B cell (primary cell): ENCODE data around the gene FMN1.

ENCODE experiments used
- EZH2 ChIP-seq: IDR thresholded peaks from 2 replicates; pipeline ENCODE4 v1.6.1; 2012; ENCODE audit warnings: borderline replicate concordance, low read depth, mild to moderate bottlenecking, moderate library complexity, low read length; ENCODE audit not compliant: insufficient read depth, poor library complexity, severe bottlenecking
- TF ChIP-seq, protein P1 (sequence below): fragments of 200-600 bp; IDR thresholded peaks from one replicate; pipeline ENCODE4 v1.8.0; 2022; ENCODE audit warnings: antibody characterized with exemption, mild to moderate bottlenecking

DNA sequence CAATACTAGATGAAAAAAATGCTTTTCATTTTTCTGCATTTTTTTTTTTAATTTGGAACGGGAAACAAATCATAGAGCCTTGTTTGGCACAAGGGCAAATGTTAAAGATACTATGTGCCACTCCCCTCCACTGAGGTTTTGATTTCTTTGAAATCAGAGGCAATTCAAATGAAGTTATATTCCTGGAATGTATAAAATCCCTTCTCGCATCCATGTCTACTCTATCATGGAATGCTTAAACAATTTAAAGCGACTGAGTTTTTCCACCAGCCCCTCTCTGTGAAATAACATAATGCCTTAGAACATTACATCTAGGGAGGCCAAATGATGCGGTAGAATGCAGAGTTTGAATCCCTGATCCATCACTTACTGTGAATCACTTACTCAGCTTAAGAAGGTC lies 69.7 kb downstream of the FMN1 start:
- TF ChIP-seq, protein P1, sequence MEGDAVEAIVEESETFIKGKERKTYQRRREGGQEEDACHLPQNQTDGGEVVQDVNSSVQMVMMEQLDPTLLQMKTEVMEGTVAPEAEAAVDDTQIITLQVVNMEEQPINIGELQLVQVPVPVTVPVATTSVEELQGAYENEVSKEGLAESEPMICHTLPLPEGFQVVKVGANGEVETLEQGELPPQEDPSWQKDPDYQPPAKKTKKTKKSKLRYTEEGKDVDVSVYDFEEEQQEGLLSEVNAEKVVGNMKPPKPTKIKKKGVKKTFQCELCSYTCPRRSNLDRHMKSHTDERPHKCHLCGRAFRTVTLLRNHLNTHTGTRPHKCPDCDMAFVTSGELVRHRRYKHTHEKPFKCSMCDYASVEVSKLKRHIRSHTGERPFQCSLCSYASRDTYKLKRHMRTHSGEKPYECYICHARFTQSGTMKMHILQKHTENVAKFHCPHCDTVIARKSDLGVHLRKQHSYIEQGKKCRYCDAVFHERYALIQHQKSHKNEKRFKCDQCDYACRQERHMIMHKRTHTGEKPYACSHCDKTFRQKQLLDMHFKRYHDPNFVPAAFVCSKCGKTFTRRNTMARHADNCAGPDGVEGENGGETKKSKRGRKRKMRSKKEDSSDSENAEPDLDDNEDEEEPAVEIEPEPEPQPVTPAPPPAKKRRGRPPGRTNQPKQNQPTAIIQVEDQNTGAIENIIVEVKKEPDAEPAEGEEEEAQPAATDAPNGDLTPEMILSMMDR = no peak
- TF ChIP-seq EZH2 = no peak
